Stimulated activated CD4-positive, alpha-beta T cell treated with anti-CD3 and anti-CD28 coated beads, Interleukin-1b, Interleukin-23, amount 100 ng/mL, for 48 hours (primary cell): Measurements from ENCODE around the gene ZNF337.
A peak's percentile ranks its signal among the peaks of the same experiment; 100 is the strongest.
"Not testable (repeated sequence)": the region's sequence is repeated elsewhere in the genome, so short reads cannot be mapped to it uniquely, and the experiment has no call there.

ENCODE experiments used
- DNase-seq: peaks from one replicate; pipeline ENCODE4 v3.0.0-alpha.2; 2020

Gene ZNF337

DNA sequence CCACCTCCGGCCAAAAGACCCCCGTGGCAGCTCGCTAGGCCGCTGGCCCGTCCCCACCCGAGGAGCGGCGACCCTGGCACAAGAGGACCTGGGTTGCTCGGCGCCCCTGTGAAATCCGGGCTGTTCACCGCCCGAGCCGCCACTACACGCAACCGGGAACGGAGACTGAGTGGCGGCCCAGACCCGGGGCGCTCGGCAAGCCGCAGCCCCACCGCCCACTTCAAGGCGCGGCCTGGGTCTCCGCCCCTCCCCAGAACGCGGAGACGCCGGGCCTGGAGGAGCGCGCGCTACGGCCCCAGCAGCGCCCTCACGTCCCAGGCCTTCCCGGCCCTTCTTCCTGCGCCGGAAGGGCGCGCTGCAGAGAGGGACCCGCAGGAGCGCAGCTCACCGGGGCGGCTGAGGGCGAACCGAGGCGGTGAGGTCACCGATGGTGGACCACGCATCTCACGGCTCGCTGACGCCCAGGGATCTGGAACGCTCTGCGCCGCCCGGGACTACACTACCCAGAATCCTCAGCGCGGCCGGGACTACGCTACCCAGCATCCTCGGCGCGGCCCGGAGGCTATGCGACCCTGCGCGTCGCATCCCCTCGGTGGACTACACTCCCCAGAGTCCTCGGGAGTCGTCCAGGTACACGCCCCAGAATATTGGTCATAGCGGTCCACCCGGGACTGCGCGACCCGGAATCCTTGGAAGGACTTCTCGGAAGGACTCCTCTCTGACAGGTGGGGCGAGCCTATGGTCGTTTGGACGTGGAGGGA lies at the start of gene ZNF337:
ZNF337 (minus strand) TSS at position 483 of the 761 bp plus-strand sequence. CDS start 10,436 bp downstream, outside the sequence.
- peak; percentile 96 for DNase-seq

DNA sequence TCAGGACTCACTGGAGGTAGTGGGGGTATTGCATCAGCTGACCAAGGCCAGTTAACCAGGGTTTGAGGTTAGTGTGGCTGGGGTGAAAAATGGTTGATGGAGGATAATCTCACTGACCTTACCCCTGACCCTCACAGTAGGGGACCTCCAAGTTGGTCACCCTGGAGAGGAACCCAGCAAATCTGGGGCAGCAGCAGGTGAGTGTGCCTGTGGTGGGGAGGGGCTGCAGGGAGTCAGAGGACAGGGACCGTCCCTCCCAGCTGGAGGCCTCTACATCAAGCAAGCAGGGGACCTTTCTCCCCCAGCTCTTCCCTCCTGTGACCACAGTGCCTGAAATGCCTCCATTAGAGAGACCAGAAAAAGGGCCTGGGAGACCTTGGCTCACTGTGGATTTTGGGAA lies 49.1 kb upstream of the ZNF337 start:
- no peak for DNase-seq

DNA sequence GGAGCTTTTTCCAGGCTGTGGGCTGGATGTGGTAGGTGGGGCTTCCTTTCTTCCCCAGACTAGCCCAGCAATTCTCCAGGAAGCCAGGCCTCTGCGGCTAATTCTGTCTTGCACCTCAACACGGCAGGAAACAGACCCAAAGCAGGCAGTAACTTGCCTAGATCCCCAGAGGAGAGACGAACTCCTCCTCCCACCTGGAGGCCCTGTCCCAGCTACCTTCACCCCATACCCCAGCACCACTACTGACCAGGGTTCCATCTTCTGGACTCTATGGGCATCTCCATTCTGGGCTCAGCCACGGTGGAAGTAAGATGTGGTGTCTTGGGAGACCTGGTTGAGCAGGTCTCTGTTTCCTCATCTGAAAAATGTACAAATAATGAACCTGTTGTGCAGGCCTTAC lies 48.4 kb upstream of the ZNF337 start:
- DNase-seq: no peak

DNA sequence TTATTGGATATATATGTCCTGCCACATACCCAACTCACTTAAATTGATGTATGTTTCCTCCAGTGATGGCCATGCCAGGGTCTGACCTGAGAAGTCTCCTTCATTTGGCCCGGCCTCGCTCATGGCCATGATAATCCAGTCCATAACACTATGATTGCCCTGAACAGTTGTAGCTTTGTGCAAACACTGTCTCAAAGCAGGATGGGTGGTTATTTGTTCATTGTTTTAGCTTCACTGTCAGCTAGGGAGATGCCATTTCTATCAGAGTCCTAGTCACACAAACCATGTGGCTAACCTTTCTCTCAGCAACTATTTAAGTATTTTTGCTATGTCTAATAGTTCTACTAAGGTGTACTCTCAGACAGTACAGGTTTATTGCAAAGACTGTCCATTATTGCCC lies 47.6 kb upstream of the ZNF337 start:
- DNase-seq: no peak

DNA sequence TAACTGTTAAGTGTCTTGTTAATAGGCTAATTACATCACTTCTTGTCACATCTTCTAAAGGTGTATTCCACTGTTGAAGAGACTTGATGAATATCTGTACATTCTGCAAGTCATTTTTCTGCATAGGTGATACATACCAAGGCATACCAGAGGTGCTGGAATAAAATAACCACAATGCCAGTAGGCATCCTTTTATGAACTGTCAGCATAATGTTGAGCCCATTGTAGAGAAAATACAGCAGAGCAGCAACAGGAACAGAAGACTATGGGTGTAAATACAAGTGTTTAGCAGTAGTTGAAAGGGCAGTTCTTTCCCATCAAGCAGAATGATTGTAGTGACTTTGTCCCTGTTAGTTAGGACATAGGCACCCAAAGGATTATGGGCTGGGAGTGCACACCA lies 44.4 kb upstream of the ZNF337 start:
- no peak for DNase-seq

DNA sequence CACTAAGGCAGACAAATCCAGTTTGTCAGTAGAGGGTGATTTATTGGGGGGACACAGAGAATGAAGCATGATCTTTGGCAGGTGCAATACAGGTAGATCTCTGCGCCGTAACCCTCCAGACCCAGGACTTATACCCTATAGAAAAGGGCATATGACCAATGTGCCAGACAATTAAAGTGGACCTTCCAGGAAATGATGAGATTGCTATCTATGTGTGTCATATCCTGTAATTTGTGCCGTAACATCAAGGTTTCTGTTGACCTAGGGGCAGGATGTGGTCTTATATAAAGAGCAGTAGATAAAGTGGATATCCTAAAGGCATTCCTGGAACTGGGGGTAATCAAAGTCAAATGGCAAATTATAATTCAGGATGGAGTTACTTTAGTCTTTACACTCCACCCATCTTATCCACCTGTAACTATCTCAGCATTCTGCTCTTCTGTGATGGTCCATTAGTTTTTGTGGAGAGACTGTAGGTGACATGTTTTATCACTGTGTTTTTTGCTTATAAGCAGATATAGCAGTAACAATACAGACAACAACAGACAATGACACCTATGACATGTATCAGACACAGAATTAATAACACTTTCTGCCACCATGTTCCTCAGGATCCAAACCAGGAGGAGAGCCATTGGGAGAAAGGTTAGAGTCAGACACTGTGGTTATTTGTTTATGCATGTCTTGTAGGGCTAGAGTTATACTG lies 43.1 kb upstream of the ZNF337 start:
- DNase-seq: no peak

DNA sequence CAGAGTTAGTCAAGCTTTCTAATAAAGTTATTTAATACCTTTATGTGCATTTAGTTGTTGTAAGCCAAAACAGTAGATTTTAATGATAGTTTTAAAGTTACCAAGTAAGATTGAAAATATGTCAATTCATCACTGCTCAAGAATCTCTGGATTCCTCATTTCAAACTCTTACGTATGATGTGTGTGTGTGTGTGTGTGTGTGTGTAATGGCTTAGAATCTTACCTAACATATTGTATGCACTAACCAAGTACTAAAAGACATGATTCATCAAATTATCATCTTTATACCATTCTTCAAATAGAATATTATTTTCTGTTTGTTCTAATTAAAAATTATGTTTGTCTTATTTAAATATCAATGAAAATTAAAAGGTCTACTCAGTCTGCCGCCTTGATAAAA lies 41.5 kb upstream of the ZNF337 start:
- DNase-seq: no peak

DNA sequence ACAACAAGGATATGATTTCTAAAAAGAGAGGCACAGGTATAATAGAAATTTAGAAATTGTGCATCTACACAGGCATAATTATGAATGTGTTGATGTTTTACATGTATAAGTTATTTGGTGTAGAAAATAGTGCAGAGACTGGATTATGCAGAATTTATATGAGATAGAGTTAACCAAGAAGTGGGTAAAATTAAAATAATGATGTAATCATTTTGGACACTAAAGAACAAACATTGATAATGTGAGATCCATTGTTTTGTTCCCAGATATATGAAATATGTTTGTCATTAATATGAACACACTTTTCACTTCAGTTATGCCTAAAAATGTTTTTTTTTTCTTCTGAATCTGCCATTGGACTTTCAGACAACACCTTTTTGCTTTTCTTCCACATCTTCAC lies 37.2 kb upstream of the ZNF337 start:
- DNase-seq: no peak

DNA sequence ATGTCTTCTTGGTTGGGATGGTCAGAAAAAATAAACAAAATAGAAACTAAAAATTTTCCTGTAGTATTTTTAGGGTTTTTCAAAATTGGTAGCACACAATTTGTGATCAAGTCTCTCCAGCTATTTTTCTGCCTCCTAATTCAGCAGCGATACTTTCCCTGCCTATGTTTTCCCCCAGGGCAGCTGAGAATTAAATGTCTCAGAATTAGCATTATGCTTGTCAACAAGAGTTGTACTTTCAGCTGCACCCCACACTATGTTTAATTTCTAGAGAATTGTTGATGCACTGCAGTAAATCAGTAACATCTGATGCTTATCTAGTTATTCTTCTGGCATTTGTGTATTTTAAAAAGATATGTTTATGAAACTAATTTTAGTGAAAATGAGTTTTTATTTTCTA lies 34.2 kb upstream of the ZNF337 start:
- no peak for DNase-seq

DNA sequence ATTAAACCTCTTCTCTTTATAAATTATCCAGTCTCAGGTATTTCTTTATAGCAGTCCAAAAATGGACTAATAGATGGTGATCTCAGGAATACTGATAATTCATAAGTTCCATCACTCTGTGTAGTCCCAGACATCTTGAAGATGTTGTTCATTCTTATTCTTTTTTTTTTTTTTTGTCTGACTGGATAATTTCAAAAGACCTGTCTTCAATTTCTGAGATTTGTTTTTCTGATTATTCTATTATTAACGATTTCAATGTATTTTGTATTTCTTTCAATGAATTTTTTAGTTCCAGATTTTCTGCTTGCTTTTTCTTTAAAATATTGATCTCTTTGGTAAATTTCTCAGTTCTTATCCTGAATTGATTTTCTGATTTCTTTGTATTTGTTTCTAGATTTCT lies 29.7 kb upstream of the ZNF337 start:
- DNase-seq: no peak

DNA sequence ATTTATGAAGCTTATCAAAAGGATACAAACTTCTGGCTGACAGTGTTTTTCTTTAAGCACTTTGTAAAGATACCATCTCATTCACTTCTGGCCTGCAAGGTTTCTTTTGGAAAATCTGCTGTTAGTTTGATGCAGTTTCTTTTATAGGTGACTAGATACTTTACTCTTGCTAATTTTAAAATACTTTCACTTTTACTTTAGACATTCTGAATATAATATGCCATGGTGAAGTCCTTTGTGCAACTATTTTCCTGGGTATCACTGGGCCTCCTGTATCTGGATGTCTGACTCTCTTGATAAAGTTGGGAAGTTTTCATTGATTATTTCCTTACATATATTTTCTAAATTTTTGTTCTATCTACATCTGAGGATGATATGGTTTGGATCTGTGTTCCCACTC lies 29.0 kb upstream of the ZNF337 start:
- no peak for DNase-seq

DNA sequence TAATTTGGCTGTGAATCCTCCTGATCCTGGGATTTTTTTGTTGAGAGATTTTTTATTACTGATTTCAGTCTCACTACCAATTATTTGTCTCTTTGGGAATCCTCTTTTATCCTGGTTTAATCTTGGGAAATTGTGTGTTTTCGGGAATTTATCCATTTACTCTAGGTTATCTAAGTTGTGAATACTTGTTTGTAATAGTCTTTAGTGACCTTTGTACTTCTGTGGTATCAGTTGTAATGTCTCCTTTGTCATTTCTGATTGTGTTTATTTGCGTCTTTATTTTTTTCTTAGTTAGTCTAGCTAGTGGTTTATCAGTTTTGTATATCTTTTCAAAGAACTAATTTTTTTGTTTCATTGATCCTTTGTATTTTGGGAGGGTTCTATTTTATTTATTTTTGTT lies 27.3 kb upstream of the ZNF337 start:
- DNase-seq: no peak

DNA sequence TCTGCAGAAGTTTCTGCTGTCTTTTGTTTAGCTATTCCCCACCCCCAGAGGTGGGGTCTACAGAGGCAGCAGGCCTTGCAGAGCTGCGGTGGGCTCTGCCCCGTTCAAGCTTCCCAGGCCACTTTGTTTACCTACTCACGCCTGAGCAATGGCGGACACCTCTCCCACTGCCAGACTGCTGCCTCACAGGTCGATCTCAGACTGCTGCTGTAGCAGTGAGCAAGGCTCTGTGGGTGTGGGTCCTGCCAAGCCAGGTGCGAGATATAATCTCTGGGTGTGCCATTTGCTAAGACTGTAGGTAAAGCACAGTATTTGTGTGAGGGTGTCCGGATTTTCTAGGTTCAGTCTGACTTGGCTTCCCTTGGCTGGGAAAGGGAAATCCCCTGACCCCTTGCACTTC lies 23.6 kb upstream of the ZNF337 start:
- no peak for DNase-seq

DNA sequence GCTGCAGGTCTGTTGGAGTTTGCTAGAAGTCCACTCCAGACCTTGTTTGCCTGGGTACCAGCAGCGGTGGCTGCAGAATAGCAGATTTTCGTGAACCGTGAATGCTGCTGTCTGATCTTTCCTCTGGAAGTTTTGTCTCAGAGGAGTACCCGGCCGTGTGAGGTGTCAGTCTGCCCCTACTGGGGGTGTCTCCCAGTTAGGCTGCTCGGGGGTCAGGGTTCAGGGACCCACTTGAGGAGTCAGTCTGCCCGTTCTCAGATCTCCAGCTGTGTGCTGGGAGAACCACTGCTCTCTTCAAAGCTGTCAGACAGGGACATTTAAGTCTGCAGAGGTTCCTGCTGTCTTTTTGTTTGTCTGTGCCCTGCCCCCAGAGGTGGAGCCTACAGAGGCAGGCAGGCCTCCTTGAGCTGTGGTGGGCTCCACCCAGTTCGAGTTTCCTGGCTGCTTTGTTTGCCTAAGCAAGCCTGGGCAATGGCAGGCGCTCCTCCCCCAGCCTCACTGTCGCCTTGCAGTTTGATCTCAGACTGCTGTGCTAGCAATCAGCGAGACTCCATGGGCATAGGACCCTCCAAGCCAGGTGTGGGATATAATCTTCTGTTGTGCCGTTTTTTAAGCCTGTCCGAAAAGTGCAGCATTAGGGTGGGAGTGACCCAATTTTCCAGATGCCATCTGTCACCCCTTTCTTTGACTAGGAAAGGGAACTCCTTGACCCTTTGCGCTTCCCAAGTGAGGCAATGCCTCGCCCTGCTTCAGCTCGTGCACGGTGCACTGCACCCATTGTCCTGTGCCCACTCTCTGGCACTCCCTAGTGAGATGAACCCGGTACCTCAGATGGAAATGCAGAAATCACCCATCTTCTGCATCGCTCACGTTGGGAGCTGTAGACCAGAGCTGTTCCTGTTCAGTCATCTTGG lies 22.5 kb upstream of the ZNF337 start:
- peak; percentile 19 for DNase-seq

DNA sequence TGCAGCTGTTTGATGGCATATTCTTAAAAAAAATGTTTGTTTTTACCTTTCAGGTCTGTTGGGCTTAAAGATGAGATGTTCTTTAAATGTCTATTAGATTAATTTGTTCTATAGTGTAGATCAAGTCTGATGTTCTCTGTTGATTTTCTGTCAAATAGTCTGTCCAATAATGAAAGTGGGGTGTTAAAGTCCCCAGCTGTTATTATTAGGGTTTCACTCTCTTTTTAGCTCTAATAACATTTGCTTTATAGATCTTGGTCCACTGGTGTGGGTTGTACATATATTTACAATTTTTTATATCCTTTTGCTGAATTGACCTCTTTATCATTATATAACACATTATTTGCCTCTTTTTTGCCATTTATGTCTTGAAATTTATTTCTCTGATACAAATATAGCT lies 11.0 kb upstream of the ZNF337 start:
- DNase-seq: no peak

DNA sequence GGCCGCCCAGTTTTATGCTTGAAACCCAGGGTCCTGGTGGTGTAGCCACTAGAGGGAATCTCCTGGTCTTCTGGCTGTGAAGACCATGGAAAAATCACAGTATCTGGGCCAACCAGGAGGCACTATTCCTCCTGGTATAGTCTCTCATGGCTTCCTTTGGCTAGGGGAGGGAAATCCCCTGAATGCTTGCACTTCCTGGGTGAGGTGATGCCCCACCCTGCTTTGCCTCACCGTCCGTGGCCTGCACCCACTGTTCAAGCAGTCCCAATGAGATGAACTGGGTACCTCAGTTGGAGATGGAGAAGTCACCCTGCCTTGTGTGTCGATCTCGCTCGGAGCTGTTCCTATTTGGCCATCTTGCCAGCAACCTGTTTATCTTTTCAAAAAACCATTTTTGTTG lies 10.1 kb upstream of the ZNF337 start:
- DNase-seq: peak; percentile 39

DNA sequence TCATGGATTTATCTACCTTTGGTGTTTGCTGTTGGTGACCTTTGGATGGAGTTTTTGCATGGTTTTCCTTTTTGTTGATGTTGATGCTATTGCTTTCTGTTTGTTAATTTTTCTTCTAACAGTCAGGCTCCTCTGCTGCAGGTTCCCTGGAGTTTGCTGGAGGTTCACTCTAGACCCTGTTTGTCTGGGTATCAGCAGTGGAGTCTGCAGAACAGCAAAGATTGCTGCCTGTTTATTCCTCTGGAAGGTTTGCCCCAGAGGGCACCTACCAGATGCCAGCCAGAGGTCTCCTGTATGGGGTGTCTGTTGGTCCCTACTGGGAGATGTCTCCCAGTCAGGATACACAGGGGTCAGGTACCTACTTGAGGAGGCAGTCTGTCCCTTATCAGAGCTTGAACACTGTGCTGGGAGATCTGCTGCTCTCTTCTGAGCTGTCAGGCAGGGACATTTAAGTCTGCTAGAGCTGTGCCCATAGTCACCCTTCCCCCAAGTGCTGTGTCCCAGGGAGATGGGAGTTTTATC lies 9.2 kb upstream of the ZNF337 start:
- DNase-seq: no peak

DNA sequence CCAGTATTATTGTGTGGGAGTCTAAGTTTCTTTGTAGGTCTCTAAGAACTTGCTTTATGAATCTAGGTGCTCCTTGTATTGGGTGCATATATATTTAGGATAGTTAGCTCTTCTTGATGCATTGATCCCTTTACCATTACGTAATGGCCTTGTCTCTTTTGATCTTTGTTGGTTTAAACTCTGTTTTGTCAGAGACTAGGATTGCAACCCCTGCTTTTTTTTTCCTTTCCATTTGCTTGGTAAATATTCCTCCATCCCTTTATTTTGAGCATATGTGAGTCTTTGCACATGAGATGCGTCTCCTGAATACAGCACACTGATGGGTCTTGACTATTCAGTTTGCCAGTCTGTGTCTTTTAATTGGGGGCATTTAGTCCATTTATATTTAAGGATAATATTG lies 7.7 kb upstream of the ZNF337 start:
- not testable (repeated sequence) for DNase-seq

DNA sequence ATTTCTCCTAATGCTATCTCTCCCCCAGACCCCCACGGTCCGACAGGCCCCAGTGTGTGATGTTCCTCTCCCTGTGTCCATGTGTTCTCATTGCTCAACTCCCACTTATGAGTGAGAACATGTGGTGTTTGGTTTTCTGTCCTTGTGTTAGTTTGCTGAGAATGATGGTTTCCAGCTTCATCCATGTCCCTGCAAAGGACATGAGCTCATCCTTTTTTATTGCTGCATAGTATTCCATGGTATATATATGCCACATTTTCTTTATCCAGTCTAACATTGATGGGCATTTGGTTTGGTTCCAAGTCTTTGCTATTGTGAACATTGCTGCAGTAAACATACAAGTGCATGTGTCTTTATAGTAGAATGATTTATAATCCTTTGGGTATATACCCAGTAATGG lies 4.2 kb upstream of the ZNF337 start:
- DNase-seq: not testable (repeated sequence)

DNA sequence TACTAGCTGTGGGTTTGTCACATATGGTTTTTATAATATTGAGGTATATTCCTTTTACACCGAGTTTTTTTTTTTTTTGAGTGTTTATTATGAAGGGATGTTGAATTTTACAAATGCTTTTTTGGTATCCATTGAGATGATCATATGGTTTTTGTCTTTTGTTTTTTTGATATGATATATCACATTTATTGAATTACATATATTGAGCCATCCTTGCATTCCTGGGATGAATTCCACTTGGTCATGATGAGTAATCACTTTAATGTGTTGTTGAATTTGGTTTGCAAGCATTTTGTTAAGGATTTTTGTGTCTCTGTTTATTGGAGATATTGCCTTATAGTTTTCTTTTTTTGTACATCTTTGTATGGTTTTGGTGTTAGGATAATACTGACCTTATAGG lies 3.3 kb upstream of the ZNF337 start:
- DNase-seq: no peak

DNA sequence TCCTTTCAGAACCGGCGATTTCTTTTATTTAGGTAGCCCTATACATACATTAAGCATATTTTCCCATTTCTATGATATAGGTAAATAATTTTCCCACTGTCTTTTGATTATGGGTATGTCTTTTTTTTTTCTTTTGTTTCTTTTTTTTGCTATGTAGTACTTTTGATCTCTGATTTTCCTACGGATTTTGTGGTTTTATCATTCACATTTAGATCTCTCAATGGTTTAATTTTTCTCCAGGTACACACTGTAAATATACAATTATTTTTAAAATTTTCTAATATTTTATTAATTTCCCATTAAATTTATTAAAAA lies 436 bp upstream of the ZNF337 start:
- no peak for DNase-seq

DNA sequence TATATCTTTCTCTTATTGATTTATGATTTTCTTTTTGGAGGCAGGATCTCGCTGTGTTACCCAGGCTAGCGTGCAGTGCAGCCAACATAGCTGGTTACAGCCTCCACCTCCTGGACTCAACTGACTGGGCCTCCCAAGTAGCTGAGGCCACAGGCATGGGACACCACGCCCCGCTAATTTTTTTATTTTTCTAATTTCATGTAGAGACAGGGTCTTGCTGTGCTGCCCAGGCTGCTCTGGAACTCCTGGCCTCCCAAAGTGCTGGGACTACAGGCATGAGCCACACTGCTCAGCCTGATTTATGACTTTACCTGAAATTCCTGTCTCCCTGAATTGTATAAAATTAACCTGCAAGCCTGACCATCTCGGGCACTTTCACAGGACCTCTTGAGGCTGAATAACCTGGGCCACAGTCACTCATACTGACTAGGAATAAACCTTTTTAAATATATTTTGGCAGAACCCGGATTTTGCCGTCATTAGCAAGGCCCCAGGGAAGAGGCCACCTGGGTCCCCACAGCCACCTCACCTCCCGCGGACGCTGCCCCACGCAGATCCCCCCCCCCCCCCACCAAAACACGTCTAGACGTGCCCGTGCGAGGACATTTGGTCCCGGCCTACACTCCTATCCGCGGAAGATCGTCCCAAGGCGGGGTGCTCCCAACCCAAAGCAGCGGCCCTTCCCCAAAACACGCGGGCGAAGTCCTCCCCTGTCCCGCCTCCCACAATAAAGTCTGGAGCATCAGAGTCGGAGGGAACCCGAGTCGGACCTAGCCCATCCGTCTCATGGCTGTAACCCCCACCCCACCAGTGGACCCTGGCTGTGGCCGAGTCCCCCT lies 902 bp downstream of the ZNF337 start:
- DNase-seq: no peak

DNA sequence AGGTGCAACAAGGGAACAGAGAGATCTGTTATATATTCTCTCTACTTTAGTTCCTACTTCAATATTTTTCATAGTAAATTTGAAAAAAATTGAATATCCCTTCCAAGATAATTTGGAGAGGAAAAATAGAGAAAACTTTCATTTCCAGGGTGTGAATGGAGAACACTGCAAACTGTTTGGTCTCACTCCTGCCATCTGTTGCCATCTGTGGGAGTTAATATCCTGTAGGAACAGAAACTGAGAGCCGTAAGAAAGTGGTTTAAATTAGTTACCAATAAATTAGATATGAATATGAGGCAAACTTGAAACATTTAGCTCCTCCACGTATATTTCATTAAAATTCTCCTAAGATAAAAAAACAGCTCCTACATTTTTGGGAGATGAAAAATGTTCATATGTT lies 4.2 kb downstream of the ZNF337 start:
- DNase-seq: no peak
